ENCODE data around the gene IGF2BP3. TPM values are rescaled to one million over a fixed set of nuclear protein-coding genes. Genes with fewer than 3 reads are reported as not detected.

IGF2BP3 gene
- total RNA-seq, 4 donors from 2014 or later: 1.1 TPM; not detected in 3

- DNase-seq: no peak
- H3K4me1 ChIP-seq: peaks cover 0 to 16% (median 2%) of the 10 kb centered on the region in 4 donors
- H3K4me3 ChIP-seq: no peak overlapping the region
- no peak overlapping the region for H3K27ac ChIP-seq
- H3K27me3 ChIP-seq: no peaks in the 10 kb centered on the region
- TF ChIP-seq CTCF (IDR thresholded peaks at IDR 0.05) (no peak), POLR2A (IDR thresholded peaks at IDR 0.05) (no peak)
- no peaks in the 10 kb centered on the region for H3K36me3 ChIP-seq
- H3K9me3 ChIP-seq: no peaks in the 10 kb centered on the region
These were observed 131.9 kb downstream of the IGF2BP3 start for GRCh38 chr7:23338439-23338838.

- Histone ChIP-seq H3K27me3 (no peaks in the 10 kb centered on the region), H3K36me3 (no peaks in the 10 kb centered on the region), H3K4me1 (peaks cover 0 to 20% (median 2%) of the 10 kb centered on the region in 4 donors), H3K27ac (no peak overlapping the region), H3K9me3 (no peaks in the 10 kb centered on the region), H3K4me3 (no peak overlapping the region)
- no peak for TF ChIP-seq CTCF (IDR thresholded peaks at IDR 0.05)
- TF ChIP-seq POLR2A (IDR thresholded peaks at IDR 0.05): no peak
- DNase-seq: no peak
These were observed 132.9 kb downstream of the IGF2BP3 start for GRCh38 chr7:23337374-23337773.

- Histone ChIP-seq H3K27me3 (no peaks in the 10 kb centered on the region), H3K27ac (no peak overlapping the region), H3K4me3 (no peak overlapping the region), H3K4me1 (peaks cover 0 to 20% (median 2%) of the 10 kb centered on the region in 4 donors), H3K36me3 (no peaks in the 10 kb centered on the region), H3K9me3 (no peaks in the 10 kb centered on the region)
- no peak for DNase-seq
- TF ChIP-seq CTCF (IDR thresholded peaks at IDR 0.05) (no peak), POLR2A (IDR thresholded peaks at IDR 0.05) (no peak)
These were observed 133.4 kb downstream of the IGF2BP3 start for GRCh38 chr7:23336799-23337283.

- H3K4me1 ChIP-seq: peaks cover 0 to 20% (median 2%) of the 10 kb centered on the region in 4 donors
- H3K27me3 ChIP-seq: no peaks in the 10 kb centered on the region
- H3K4me3 ChIP-seq: no peak overlapping the region
- H3K9me3 ChIP-seq: no peaks in the 10 kb centered on the region
- TF ChIP-seq CTCF (IDR thresholded peaks at IDR 0.05) (no peak), POLR2A (IDR thresholded peaks at IDR 0.05) (no peak)
- H3K27ac ChIP-seq: no peak overlapping the region
- no peak for DNase-seq
- H3K36me3 ChIP-seq: no peaks in the 10 kb centered on the region
These were observed 134.2 kb downstream of the IGF2BP3 start for GRCh38 chr7:23336086-23336485.

GRCh38 chr7:23335621-23336020 lies 134.7 kb downstream of the IGF2BP3 start:
- Histone ChIP-seq H3K9me3 (no peaks in the 10 kb centered on the region), H3K4me1 (peaks cover 0 to 20% (median 2%) of the 10 kb centered on the region in 4 donors), H3K27me3 (no peaks in the 10 kb centered on the region), H3K27ac (no peak overlapping the region), H3K4me3 (no peak overlapping the region), H3K36me3 (no peaks in the 10 kb centered on the region)
- no peak for DNase-seq
- no peak for TF ChIP-seq CTCF (IDR thresholded peaks at IDR 0.05)
- no peak for TF ChIP-seq POLR2A (IDR thresholded peaks at IDR 0.05)

- Histone ChIP-seq H3K4me1 (peaks cover 0 to 20% (median 2%) of the 10 kb centered on the region in 4 donors), H3K9me3 (no peaks in the 10 kb centered on the region), H3K4me3 (no peak overlapping the region), H3K36me3 (no peaks in the 10 kb centered on the region), H3K27me3 (no peaks in the 10 kb centered on the region), H3K27ac (no peak overlapping the region)
- TF ChIP-seq POLR2A (IDR thresholded peaks at IDR 0.05): no peak
- no peak for TF ChIP-seq CTCF (IDR thresholded peaks at IDR 0.05)
- DNase-seq: no peak
These were observed 135.2 kb downstream of the IGF2BP3 start for GRCh38 chr7:23335136-23335535.
